GM10847 (cell line): ENCODE data around the gene ROR1.

Experiments used
- POLR2A ChIP-seq: IDR thresholded peaks from 2 replicates; pipeline ENCODE4 v1.6.1; 2011; ENCODE audit not compliant: insufficient read length; ENCODE audit errors: extremely low read depth

Gene ROR1

GRCh38 chr1:64112281-64112680 is 338.5 kb downstream of the ROR1 start:
- TF ChIP-seq POLR2A = no peak

DNA sequence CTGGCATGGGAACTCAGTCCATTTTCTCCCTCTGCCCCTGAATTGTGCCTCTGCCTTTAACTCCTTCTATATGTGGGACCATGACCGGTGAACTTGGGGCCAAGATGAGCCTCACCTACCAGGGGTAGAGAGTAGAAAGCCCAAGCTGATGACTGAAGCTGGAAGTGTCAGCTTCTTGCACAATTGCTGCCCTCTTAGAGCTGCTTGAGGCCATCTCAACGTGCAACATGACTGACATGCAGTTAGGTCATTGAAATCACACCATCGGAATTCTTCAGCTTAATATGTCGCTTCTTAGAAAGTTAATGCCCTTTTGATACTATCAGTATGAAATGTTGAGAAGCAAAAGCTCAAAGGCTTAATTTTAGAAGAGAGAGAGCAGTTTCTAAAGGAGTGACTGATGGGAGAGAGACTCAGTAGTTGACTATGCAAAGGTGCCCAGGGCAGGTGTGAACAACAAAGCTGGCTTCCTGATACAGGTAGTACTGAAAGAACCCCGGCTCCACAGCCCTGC is 340.3 kb downstream of the ROR1 start:
- TF ChIP-seq POLR2A = no peak

- no peak for TF ChIP-seq POLR2A
Measured at GRCh38 chr1:64116537-64116936, 342.7 kb downstream of the ROR1 start.

- no peak for TF ChIP-seq POLR2A
Measured at GRCh38 chr1:64117492-64117891, 343.7 kb downstream of the ROR1 start.

DNA sequence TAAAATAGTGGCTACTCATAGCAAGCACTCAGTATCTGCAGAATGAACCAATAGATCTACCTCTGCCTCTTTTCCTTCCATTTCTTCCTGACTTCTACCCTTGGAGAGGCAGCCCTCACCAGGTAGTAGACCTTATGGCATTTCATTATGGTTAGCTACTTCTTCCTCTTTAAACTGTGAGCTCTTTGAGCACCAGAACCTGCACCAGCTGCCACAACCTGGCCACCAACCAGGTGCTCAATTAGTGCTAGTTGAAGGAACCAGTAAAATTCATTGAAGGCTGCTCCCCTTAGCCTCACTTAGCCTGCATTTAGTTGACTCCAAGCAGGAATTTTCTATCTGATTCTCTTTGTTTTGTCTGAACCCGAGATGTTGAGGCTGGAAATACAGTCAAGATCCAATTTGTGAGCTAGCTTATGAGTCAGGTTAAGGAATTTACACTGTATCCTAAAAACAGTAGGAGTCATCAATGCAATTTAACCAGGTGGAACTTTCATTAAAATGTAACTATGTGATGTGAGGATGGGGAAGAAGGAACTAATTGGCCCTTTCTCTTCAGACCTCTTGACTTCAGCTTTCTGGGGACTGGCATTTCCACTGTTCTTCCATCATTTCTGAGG is 348.1 kb downstream of the ROR1 start:
- no peak for TF ChIP-seq POLR2A

- no peak for TF ChIP-seq POLR2A
Measured at GRCh38 chr1:64122588-64122987, 348.8 kb downstream of the ROR1 start.

DNA sequence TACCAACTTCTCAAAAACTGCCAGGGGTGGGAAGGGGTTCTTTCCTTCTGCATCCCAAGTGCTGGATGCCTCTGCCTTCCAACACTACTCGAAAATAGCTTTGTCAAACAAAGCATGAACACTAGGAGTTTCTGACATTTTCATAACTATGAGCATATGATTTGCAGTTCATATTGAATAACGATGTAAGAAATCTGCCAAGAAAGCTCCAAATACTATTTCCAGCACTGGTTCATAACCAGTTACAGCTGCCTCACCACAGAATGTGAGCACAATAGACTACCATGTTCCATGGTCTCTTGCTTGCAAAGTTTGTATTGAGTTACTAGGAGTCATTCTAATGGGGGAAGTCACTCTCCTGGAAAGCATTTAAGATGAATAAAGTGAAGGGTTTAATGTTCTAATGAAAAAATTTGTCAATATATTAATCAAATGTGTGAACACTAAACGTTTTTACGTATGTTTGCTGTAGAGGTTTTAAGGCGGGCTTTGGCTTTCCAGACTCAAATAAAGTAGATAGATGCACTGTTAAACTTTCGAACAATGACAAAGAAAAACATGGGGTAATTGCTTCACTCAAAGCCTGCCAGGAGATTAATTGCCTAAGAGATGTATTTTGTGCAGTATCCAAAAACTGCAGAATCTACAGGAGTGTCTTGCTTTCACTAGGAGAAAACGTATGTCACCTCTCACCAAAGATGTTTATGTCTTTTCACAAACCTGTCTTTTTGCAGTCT is 351.1 kb downstream of the ROR1 start:
- TF ChIP-seq POLR2A = no peak

- TF ChIP-seq POLR2A = no peak
Measured at GRCh38 chr1:64126581-64126980, 352.8 kb downstream of the ROR1 start.

GRCh38 chr1:64127297-64127696 is 353.5 kb downstream of the ROR1 start:
- TF ChIP-seq POLR2A = no peak

DNA sequence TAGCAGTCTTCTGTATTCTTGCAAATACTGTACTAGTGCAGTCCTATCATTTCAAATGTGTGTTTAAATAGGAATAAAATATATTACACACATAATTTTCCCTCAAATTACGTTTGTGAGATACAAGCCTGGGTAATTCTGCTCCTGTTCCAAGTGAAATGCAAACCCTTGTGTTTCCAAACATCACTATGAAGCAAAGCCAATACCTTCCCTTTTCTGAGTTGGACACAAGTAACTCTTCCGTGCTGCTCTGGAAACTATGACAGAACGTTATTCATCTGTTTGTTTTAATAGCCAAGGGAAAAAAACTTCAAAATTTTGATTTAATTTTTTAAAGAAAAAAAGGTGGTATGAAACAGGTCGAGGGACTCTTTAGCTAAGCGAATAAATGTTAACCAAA is 355.9 kb downstream of the ROR1 start:
- TF ChIP-seq POLR2A = no peak

- no peak for TF ChIP-seq POLR2A
Measured at GRCh38 chr1:64131155-64131554, 357.3 kb downstream of the ROR1 start.

DNA sequence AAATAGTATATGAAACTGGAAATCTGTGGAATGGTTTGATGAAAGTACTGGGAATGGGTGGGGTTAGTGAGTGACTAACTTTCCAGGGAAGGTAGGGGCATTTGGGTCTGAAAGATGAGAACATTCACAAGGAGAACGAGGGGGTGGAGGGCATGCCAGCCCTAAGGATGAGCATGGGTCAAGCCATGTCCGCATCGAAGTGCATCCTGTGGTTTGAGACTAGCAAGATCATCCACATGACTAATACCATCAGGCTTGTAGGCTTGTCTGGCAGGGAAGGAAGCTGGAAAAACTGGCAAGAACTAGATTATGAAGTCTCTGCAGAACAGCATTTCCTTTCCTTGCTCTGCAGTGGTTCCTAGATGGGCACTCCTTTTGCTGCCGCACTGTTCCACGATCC is 359.2 kb downstream of the ROR1 start:
- TF ChIP-seq POLR2A = no peak

DNA sequence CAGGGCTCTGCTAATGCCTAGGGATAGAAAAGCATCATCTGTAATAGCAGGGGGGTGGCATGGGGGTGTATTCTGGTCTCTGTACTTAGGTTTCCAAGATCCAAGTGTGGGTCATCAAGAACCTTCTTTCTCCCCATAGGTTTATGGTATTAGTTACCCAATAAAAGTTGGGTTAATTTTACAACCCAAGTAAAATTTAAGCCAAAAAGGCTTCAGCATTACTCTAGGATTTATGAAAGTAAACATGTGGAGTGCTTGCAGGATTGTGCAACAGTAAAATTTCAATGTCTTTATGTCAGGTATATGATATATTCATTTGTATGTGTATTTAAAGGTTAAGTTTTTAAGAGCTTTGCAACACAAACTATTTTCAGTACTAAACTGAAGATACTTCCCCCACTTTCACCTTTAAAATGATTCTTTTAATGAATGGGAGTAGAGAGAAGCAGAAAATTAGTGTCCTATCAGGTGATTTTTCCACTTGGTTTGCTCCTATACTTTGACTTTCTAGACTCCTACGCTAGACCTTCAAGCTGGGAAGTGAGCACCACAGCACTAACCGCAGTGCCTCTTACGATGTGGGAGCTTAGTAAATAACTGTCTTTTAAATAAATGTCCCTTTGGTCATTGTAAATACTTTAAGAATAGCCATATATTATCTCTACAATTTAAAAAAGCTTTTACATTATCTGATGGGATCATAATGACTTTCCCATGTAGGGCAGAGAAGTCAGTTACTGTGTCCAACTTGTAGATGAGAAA is 361.8 kb downstream of the ROR1 start:
- TF ChIP-seq POLR2A = no peak

DNA sequence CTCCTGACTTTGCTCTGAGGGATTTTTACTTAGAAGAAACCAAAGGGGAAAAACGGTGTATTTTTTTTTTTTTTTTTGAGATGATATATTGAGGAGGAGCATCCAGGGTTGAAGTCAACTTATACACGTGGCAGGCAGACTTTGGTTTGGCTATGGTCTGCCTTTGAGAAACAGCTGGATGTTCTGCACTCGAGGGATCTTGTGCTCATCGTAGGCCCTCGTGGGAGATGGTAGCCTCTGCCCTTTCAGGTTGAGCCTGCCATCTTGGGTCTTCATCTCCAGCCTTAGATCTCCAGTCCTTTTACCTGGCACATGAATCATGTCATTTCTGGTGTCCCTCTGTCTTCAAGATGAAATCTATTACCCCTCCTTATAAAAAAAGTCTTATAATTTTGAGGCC is 362.5 kb downstream of the ROR1 start:
- no peak for TF ChIP-seq POLR2A

- no peak for TF ChIP-seq POLR2A
Measured at GRCh38 chr1:64136752-64137411, 363.1 kb downstream of the ROR1 start.
